Thymus (tissue), 11 donors: ENCODE results near the gene RIOK3. TPM values are rescaled to one million over a fixed set of nuclear protein-coding genes. Genes with fewer than 3 reads are reported as not detected.
A peak's percentile ranks its signal among the peaks of the same experiment; 100 is the strongest.

ENCODE experiments used
- DNase-seq, 9 donors: peaks; one replicate each; pipeline ENCODE4 v3.0.0-alpha.2; 2013; ENCODE audit warnings: low spot score in 9 of 9, low read depth in 6 of 9, missing footprints in 1 of 9
- H3K27ac ChIP-seq, 2 donors: one replicate each; pipeline ENCODE4 v1.5.1; 2013; ENCODE audit warnings: control low read depth in 1 of 2, low read depth in 1 of 2, low read length in 1 of 2, mild to moderate bottlenecking in 1 of 2, moderate library complexity in 1 of 2
- H3K27me3 ChIP-seq, 2 donors: one replicate each; pipeline ENCODE4 v1.5.1; 2013; ENCODE audit warnings: low read length in 1 of 2; ENCODE audit not compliant: control insufficient read depth in 2 of 2, insufficient read depth in 1 of 2
- H3K36me3 ChIP-seq, 2 donors: one replicate each; pipeline ENCODE4 v1.5.1; 2013; ENCODE audit warnings: low read length in 1 of 2, mild to moderate bottlenecking in 1 of 2, moderate library complexity in 1 of 2; ENCODE audit not compliant: control insufficient read depth in 2 of 2, insufficient read depth in 2 of 2
- H3K4me1 ChIP-seq, 2 donors: one replicate each; pipeline ENCODE4 v1.5.1; 2013; ENCODE audit warnings: low read length in 2 of 2; ENCODE audit not compliant: control insufficient read depth in 2 of 2, insufficient read depth in 2 of 2
- H3K4me3 ChIP-seq, 2 donors: one replicate each; pipeline ENCODE4 v1.5.1; 2013; ENCODE audit warnings: low read length in 2 of 2, control low read depth in 1 of 2, mild to moderate bottlenecking in 1 of 2
- H3K9me3 ChIP-seq, 2 donors: one replicate each; pipeline ENCODE4 v1.5.1; 2013; ENCODE audit warnings: low read length in 1 of 2, mild to moderate bottlenecking in 1 of 2; ENCODE audit not compliant: control insufficient read depth in 2 of 2, insufficient read depth in 1 of 2
- WGBS: extraction: QIAGEN DNeasy Blood & Tissue Kit; methylation state at CpG from one replicate; pipeline ENCODE4 v1.1.7; 2013; 5-methylcytosine and 5-hydroxymethylcytosine counted together
- polyA plus RNA-seq: library from polyadenylated mRNA; stranded (reverse); fragments of 200-250 nt; gene quantifications from one replicate; pipeline ENCODE4 v1.2.3, GENCODE V29; 2013
- total RNA-seq: library from RNA; stranded (reverse); fragments of 120-200 nt; gene quantifications from one replicate; pipeline ENCODE4 v1.2.4, GENCODE V29; 2013
- donor health status: healthy.

RIOK3 gene
- total and polyA plus RNA-seq, 2 donors, result 34.8 to 81.4 TPM

DNA sequence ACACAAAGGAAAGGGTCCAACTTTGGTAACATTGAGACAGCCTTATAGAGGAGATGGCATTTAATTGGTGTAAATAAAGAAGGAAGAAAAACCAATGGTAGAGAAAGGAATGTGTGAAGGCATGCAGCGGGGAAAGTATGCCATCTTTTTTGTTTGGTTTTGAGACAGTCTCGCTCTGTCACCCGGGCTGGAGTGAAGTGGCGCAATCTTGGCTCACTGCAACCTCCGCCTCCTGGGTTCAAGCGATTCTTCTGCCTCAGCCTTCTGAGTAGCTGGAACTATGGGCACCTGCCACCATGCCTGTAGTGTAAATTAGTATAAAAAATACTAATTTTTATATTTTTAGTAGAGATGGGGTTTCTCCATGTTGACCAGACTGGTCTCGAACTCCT is 6.4 kb downstream of the RIOK3 start:
- peaks cover 2 to 4% of the 10 kb centered on the region in 2 donors for H3K4me1 ChIP-seq
- DNase-seq, result no peak
- WGBS, result 98% methylated on average over 7 of the region's 7 CpGs
- peaks cover 10 to 22% of the 10 kb centered on the region in 2 donors for H3K36me3 ChIP-seq
- no peaks in the 10 kb centered on the region for H3K9me3 ChIP-seq
- H3K27me3 ChIP-seq, result no peaks in the 10 kb centered on the region
- H3K4me3 ChIP-seq, result no peak overlapping the region
- no peak overlapping the region for H3K27ac ChIP-seq

DNA sequence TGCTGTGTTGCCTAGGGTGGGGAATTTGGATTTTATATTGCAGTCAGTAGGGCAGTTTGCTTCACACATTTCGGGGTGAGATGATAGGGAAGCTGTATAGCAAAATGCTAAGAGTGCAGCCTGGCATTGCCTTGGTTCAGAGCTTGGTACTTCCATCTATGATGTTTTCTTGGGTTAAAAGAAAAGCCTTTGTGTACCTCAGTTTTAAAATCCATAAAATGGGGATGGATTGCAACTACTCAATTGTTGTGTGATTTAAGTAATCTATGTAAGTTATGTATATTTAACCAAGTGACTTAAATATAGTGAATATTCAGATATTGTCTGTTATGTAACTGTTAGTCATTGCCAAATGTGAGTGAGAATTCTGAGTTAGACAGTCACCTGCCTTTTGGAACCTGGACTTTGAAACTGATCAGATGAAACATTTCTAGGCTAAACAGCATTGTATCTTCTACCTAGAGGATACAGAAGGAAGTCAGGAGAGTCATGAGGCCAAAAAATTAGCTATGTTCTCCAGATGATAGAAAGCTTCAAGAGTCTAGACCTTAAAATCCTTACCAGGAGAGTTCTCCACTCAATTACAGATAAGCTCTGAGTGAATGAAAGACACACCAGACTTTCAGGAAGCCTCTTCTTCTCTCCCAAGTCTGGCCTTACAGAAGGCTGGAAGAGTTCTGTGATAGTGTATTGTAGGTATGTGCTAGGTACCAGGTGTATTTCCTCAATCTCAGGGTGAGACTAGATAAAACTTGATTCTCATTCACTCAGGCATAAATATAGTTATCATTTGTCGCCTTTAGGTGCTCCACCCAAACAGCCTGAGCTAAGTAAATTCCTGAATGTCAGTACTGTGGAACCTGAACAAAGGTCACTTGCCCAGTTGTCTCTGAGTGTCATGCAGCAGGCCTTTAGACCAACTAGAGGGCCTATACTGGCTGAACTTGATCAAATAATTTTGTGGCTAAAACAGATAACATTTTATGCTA is 7.5 kb downstream of the RIOK3 start:
- no peak overlapping the region for H3K4me3 ChIP-seq
- no peaks in the 10 kb centered on the region for H3K9me3 ChIP-seq
- no peak overlapping the region for H3K27ac ChIP-seq
- no peaks in the 10 kb centered on the region for H3K27me3 ChIP-seq
- no peak for DNase-seq
- H3K4me1 ChIP-seq, result peaks cover 0 to 4% of the 10 kb centered on the region in 2 donors
- H3K36me3 ChIP-seq, result peaks cover 12 to 27% of the 10 kb centered on the region in 2 donors
- 98% methylated on average over 2 of the region's 2 CpGs for WGBS

DNA sequence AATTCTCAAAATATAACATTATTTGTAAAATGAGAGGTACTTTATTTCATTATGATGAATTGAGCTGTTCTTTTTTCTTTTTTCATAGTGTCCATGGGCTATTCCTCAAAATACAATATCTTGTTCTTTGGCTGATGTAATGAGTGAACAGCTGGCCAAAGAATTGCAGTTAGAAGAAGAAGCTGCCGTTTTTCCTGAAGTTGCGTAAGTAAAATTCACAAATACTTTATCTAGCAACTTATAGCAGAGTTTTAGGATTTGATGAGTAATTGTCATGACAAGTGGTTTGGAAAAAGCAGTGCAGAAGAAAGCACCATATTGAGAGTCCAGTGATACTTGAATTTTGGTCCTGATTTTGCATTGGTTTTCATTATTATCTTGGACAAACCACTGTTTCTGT is 9.8 kb downstream of the RIOK3 start:
- no peak for DNase-seq
- Histone ChIP-seq H3K4me3 (no peak overlapping the region), H3K27me3 (no peaks in the 10 kb centered on the region), H3K36me3 (peaks cover 28 to 44% of the 10 kb centered on the region in 2 donors), H3K27ac (no peak overlapping the region), H3K4me1 (peaks cover 0 to 4% of the 10 kb centered on the region in 2 donors), H3K9me3 (no peaks in the 10 kb centered on the region)
- WGBS, result 99% methylated on average over 2 of the region's 2 CpGs

DNA sequence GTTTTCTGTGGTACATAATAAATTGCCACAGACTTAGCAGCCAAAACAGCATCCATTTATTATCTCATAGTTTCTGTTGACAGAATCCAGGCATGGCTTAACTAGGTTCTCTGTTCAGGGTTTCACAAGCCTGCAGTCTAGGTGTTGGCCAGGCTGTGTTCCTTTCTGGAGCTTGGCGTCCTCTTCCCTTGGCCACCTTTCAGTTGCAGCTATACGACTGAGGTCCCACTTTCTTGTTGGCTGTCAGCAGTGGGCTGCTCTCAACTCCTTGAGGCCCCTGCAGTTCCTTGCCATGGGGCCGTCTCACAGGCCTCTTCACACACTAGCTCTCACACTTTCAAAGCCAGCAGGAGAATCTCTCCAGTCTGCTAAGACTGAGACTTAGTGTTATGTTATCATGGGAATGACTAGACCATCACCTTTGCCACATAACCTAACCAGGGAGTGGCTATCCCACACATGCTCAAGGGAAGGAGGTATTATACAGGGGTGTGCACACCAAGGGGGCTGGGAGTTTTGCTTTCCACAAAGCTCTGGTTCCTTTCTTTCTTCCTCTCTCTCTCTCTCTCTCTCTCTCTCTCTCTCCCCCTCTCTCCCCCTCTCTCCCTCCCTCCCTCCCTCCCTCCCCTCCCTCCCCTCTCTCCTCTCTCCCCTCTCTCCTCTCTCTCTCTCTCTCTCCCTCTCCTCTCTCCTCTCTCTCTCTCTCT is 15.8 kb downstream of the RIOK3 start:
- DNase-seq, result no peak
- H3K27me3 ChIP-seq, result no peaks in the 10 kb centered on the region

DNA sequence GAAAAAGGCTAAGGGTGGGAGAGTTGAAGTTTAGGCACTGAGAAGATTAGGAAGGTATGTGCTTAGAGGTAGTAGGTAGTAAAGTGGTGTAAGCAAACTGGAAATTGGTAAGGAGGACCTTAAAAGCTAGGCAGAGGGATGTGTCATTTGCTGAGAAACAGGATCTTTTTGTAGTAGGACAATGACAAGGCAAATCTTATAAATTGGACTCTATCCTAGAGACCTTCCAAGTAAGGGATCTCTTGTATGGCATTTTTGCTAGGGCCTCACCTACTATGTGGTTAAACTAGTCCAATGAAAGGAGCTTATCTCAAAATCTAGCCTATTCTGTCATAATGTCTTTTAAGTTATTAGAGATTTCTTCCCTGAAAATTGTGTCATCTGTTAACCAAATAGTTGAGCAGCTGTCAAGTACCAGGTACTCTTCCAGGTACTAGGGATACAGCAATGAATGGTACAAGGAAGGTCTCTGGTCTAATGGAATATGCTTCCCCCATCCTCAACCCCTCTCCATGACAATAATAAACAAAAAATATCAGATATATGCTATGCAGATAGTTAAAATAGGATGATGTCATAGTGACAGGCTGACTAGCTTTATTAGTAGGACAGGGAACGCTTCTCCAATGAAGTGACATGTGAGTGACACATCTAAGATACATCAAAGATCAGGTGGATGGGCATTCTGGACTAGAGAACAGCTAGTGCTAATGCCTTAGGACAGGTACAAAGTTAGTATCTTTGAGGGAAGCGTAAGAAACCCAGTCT is 17.7 kb downstream of the RIOK3 start:
- H3K36me3 ChIP-seq, result peaks cover 55 to 76% of the 10 kb centered on the region in 2 donors
- no peaks in the 10 kb centered on the region for H3K4me1 ChIP-seq
- WGBS, result 94% methylated on average over 2 of the region's 2 CpGs
- H3K9me3 ChIP-seq, result no peaks in the 10 kb centered on the region
- H3K27me3 ChIP-seq, result no peaks in the 10 kb centered on the region
- H3K4me3 ChIP-seq, result no peak overlapping the region
- no peak overlapping the region for H3K27ac ChIP-seq
- DNase-seq, result no peak

More for the DNA sequence above, 15.8 kb downstream of the RIOK3 start:
- no peak overlapping the region for H3K4me3 ChIP-seq
- over 99% methylated on average over 3 of the region's 3 CpGs for WGBS
- H3K27ac ChIP-seq, result no peak overlapping the region
- H3K9me3 ChIP-seq, result no peaks in the 10 kb centered on the region
- peaks cover 53 to 74% of the 10 kb centered on the region in 2 donors for H3K36me3 ChIP-seq
- no peaks in the 10 kb centered on the region for H3K4me1 ChIP-seq

DNA sequence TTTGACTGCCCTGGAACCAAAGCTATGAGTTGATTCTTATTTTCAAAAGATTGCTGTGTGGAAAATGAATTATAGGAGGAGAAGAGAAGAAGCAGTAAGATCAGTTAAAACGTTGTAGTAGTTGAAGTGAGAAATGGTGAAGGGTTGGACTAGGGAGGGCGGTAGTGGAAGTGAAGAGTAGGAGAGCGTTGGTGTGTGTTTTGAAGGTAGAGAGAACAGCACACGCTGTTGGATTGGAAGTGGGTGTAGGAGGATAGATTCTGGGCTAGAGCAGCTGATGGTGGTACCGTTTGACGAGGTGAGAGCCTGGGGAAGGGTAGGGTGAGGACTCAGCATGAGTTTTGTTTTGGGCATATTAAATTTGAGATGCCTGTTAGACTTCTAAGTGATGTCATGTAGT is 18.4 kb downstream of the RIOK3 start:
- no peak overlapping the region for H3K27ac ChIP-seq
- no peaks in the 10 kb centered on the region for H3K27me3 ChIP-seq
- DNase-seq, result no peak
- H3K9me3 ChIP-seq, result no peaks in the 10 kb centered on the region
- no peak overlapping the region for H3K4me3 ChIP-seq
- WGBS, result 98% methylated on average over 6 of the region's 6 CpGs
- H3K4me1 ChIP-seq, result no peaks in the 10 kb centered on the region
- H3K36me3 ChIP-seq, result peaks cover 50 to 77% of the 10 kb centered on the region in 2 donors

DNA sequence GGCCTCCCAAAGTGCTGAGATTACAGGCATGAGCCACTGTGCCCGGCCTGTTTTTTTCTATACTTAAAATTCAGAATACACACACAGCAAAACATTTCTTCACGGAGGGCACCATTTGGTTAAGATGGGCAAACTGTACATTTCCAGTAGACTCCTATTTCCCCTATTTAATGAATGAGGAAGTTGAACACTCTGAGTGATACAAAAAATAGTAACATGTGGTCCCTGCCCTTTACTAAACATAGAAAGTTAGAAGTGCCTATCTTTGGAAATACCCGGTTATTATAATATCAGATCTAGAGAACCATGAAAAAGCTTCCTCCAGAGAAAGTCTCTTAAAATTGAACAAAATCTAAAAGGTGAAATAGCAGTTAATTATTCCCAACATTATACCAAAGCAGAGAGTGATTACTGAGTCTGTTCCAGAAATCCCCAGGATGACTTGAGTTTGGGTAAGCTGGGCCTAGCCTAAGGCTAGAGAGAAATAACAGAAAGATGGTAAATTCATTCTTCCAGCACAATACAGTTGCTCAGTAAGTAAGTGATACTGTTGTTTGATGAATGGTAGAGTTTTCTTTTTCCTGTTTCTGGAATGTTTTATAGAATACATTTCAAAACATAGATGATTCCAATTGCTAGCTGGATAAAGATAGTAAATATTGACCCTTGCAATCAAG is 26.9 kb downstream of the RIOK3 start:
- Histone ChIP-seq H3K9me3 (no peaks in the 10 kb centered on the region), H3K4me1 (no peaks in the 10 kb centered on the region), H3K27ac (no peak overlapping the region), H3K36me3 (peaks cover 44 to 63% of the 10 kb centered on the region in 2 donors), H3K4me3 (no peak overlapping the region), H3K27me3 (no peaks in the 10 kb centered on the region)
- DNase-seq, result peak in 1 of 9 donors; percentile 5
- 53% methylated on average over 3 of the region's 3 CpGs for WGBS

DNA sequence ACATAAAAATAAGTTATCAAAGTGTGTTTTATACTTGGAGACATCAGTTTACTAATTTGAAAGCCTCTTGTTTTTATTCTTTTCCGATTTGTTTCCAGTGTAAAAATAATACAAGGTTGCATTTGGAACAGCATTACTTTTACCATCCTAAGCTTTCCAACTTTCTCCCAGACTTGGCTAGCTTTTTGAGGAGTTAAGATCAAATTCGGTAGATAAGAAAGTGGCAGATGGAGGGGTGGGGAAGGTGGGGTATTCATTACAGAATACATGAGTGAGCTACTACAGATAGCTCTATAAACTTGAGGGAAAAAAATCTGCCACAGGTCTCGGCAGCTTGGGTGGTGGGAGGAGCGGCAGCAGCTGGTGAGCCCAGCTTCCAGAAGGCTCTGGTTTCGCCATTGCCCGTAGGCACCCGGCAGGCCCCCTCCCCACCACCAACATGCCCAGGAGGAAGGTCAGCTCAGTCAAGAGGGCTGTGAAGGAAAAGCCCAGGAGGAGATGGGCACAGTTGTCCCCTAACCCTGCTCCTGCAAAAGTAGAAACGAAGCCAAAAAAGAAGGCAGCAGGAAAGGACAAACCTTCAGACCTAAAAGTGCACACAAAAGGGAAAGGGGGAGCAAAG is 31.6 kb downstream of the RIOK3 start:
- 92% methylated on average over 8 of the region's 8 CpGs for WGBS
- H3K27ac ChIP-seq, result no peak overlapping the region
- H3K4me1 ChIP-seq, result peaks cover 8 to 12% of the 10 kb centered on the region in 2 donors
- peaks cover 18 to 24% of the 10 kb centered on the region in 2 donors for H3K36me3 ChIP-seq
- no peaks in the 10 kb centered on the region for H3K9me3 ChIP-seq
- no peak overlapping the region for H3K4me3 ChIP-seq
- DNase-seq, result no peak
- H3K27me3 ChIP-seq, result no peaks in the 10 kb centered on the region
